Measurements from ENCODE around the gene TFAM.
A peak's percentile ranks its signal among the peaks of the same experiment; 100 is the strongest.

The TFAM gene

GRCh38 chr10:58384999-58385783 lies at the start of gene TFAM:
TFAM (plus strand) TSS chr10:58385410; CDS start chr10:58385548, 138 bp downstream.
- DNase-seq (ENCODE audit: low read depth), result peak; percentile 97

GRCh38 chr10:58336242-58336641 lies 49.0 kb upstream of the TFAM start:
- no peak for DNase-seq (ENCODE audit: low read depth)

DNA sequence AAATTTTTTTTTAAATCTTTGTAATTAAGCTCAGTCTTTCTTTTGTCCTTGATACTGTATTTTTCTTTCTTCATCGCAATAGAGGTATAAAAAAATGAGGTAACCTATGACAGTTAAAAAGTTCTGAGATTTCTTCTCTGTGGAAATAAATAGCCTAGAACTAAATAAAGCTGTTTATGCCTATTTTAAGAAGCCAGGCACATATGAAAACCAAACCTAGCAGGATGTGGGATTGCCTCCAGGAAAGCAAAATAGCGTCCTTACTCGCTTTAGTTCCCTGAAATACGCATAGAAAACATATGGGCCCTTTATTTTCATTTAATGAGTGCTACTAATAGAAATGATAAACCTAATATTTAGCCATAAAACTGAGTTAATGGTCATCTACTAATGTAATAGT lies 43.8 kb upstream of the TFAM start:
- no peak for DNase-seq (ENCODE audit: low read depth)

DNA sequence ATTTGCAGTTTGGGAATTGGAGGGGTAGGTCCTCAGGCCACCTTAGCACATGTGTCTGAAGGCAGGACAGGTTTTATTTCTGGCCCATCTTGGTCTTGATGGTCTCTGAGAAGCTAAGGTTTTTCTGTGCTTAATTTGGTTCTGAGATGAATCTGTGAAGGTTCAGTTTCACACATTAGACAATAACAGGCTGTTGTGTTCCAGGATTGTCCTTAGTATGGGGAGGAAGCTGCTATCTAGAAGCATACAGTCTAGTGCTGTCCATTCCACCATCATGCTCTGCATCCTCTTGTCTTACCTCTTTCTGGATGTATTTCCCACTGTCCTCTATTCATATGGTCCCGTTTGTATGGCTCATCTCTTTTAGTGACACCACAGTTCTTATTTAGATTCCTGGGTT lies 43.3 kb upstream of the TFAM start:
- DNase-seq (ENCODE audit: low read depth), result no peak

- DNase-seq (ENCODE audit: low read depth), result no peak
Measured at GRCh38 chr10:58347967-58348366, 37.2 kb upstream of the TFAM start.

- no peak for DNase-seq (ENCODE audit: low read depth)
Measured at GRCh38 chr10:58348571-58349033, 36.6 kb upstream of the TFAM start.

DNA sequence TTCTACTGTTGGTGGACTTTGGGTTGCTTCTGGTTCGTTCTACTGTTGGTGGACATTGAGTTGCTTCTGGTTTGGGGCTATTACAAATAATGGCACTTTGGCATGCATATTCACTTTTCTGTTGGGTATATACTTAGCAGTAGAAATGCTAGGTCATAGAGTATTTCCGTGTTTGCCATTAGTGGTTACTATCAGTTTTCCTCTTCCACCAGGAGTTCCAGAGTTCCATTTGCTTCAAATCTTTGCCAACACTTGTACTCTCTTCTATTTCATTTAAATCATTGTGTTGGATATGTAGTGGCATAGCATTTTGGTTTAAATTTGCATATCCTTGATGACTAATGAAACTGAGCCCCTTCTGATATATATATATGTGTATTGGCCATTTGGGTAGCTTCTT lies 35.2 kb upstream of the TFAM start:
- DNase-seq (ENCODE audit: low read depth), result no peak

- DNase-seq (ENCODE audit: low read depth), result no peak
Measured at GRCh38 chr10:58350619-58351323, 34.4 kb upstream of the TFAM start.

DNA sequence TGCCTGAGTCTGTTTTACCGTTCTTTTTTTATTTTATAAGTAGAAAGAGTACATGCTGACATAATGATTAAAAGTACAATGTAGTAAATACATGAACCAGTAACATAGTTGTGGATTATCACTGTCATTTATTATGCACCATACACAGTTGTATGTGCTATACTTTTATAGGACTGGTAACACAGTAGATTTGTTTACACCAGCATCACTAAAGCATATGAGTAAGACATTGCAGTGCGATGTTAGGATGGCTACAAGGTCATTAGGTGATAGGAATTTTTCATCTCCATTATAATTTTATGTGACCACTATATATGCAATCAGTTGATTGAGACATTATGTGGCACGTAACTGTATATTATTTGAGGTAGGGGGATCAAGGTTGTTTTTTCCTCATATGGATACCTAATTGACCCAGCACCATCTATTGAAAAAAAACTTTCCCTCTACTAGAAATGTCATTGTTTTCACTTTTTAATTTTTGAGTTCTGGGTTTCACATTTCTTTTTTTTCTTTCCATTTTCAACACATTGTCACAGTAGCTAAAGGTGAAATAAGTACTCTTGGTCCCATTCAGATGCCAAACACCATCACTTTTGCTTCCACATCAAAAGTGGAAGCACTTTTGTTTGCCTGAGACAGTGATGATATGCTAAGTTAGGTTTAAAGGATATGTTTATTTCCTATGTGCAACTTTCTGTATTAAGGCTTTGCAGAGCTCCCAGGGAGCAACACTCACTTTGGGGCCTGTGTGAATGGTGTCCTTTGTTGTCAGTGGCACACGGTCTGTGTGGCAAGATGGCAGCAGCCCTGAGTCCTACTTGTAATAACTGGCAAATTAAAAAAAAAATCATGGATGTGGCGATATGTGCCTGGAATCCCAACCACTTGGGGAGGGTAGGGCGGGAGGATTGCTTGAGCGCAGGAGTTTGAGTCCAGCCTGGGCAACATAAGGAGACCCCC lies 33.3 kb upstream of the TFAM start:
- no peak for DNase-seq (ENCODE audit: low read depth)

GRCh38 chr10:58352956-58353610 lies 32.1 kb upstream of the TFAM start:
- no peak for DNase-seq (ENCODE audit: low read depth)

GRCh38 chr10:58356756-58357155 lies 28.5 kb upstream of the TFAM start:
- DNase-seq (ENCODE audit: low read depth), result no peak

GRCh38 chr10:58358314-58358933 lies 26.8 kb upstream of the TFAM start:
- no peak for DNase-seq (ENCODE audit: low read depth)

DNA sequence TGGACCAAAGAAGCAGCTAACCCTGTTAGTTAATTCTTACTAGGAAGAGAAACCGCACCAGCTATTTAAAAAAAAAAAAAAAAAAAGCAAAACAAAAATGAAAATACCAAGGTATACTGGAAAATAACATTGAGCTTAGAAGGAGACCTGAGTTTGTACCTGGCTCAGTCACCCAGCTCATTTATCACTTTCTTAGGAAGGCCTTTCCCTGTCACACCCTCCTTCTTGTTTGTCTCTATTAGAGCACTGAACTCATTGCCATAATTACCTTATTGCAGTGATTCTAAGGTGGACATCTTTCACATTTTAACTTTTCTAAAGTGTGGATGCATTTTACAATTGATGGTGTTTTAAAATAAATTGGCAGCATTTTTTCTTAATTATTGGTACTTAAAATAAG lies 26.3 kb upstream of the TFAM start:
- DNase-seq (ENCODE audit: low read depth), result no peak

DNA sequence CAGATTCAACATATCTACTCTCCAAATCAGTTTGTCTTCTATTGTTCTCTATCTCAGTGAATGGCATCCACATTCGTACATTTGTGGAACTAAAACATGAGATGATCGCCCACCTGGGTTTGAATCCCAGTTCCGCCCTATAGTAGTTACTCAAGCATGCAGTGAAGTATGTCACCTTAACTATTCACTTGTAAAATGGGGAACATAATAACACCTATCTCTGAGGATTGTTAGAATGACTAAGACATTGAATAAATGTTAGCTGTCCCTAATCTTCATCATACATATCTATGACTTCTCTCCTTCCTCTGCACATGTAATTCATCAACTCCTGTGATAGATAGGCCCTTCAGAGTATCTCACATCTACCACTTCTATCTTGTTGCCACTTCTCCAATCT lies 25.7 kb upstream of the TFAM start:
- no peak for DNase-seq (ENCODE audit: low read depth)

GRCh38 chr10:58360412-58361004 lies 24.7 kb upstream of the TFAM start:
- no peak for DNase-seq (ENCODE audit: low read depth)

- no peak for DNase-seq (ENCODE audit: low read depth)
Measured at GRCh38 chr10:58361353-58361752, 23.9 kb upstream of the TFAM start.

DNA sequence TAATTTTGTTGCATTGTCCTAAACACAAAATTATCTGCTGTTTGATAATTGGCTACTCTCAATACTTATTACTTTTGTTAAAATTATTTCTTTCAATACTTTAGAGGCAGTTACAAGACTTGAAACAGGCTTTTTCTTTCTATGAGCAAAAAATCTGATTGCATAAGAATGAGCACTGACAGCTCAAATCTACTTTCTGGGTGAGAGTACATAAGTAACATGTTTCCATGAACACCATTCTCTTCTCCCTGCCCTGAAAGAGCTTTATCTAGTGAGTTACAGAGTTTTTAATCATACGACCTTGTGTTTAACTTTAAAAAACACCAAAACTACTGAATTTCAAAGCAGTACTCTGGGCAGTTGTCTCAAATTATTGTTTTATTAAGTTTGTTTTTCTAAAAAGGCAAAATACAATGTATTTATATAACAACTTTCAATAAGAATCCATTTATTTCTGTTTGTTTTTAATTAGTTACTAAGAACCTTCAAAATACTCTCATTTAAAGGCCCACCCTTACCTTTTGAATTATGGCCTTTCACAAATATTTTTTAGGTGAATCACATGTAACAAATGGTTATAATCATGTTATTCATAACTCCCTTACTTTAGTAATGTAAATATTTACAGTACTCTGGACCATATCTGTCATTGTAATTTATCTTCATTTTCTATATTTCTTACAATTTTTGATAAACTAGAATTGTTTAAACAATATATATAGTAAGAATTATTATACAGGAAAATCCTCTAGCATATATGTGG lies 23.0 kb upstream of the TFAM start:
- no peak for DNase-seq (ENCODE audit: low read depth)

DNA sequence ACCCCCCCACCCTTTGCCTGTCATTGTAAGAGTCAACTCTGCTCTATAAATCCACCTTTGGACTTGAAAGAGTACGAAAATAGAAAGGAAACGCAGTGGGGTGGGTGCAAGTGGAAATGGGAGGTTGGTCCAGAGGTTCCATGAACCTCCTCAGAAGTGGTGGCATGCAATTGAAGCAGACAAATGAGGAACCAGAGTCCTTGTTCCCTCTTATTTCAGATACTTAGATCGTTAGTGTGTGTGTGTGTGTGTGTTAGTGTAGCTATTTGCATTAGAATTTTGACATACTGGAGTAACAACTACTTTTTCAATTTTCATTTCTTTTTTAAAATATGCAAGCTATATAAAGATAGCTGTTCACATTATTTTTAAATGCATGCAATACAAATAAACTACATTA lies 18.1 kb upstream of the TFAM start:
- DNase-seq (ENCODE audit: low read depth), result no peak

- no peak for DNase-seq (ENCODE audit: low read depth)
Measured at GRCh38 chr10:58371473-58371872, 13.7 kb upstream of the TFAM start.
